NCI-H1417 (cell line): ENCODE results near the gene NEDD8.

Source experiments
- DNase-seq, 3 experiments: peaks; one replicate each; lab custom pipeline; 2025; lab: John Stamatoyannopoulos, UW

The NEDD8 gene

DNA sequence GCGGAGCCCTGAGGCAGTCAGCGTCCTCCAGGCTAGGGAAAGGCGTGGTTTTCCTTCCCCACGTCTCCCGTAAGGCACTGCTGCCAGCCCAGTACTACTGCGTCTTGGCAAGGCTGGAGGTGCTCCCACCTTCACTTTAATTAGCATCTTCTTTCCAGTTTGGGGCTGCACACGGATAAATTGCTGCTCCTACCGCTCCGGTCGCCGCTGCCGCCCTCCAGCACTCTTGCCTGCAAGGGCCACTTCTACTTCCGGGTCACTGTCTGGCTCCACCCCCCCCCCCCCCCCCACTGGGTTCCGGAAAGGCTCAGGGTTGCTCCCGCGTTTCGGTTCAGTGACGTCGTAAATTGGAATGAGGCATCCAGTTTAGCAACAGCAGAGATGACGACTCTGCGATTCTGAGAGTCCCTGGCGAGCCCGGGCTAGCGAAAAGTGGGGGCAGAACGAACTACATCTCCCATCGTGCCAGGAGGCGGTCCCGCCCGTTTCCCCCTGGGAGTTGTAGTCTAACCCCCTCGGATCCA, at the start of gene NEDD8:
Gene NEDD8 (minus strand): TSS at position 247 of the 524 bp plus-strand sequence. CDS start 100 bp downstream, at position 147.
- DNase-seq, result peak; percentile 92 to 97 (median 96)

DNA sequence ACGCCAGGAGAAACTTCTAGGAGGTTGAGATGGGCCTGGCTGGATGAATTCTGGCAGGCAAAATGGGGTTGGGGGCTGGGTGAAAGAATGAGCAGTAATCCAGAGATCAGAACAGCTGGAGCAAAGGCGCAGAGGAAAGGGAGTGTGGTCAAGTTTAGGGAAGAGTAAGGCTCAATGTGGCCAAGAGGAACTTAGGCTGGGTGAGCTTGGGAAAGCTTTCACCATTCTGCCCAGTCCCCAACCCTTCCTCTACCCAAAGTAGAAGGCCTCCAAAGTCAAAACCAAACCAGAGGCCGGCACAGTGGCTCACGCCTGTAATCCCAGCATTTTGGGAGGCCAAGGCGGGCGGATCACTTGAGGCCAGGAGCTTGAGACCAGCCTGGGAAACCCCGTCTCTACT, 49.5 kb upstream of the NEDD8 start:
- DNase-seq, result no peak

DNA sequence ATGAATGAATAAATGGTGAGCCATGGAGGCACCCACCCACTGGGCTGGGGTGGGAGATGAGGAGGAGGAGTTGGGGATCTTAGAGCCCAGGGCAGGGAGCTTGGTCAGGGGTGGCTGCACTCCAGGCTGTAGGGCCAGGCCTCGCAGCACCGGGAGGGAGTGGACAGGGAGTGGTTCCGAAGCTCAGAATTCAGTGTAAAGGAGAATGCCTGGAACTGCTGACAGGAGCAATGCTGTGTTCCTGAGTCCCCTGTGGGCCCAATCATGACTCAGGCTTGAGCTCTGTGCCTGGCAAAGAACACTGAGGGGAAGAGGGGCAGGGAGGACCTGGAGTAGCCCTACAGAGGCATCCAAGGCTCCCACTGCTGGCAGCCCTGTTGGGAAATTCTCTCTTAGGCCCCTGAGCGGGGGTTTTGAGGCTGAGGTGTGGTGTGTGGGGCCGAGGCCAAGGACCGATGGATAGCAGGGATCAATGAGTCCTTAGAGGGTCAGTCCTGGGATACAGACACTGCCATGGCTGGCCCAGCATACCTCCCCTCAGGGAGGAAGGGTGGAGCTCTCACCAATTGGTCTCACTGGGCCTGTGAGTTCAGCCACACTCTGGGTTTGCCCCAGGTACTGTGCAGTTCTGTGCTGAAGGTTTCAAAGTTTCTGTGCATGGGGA, 48.8 kb upstream of the NEDD8 start:
- no peak for DNase-seq

DNA sequence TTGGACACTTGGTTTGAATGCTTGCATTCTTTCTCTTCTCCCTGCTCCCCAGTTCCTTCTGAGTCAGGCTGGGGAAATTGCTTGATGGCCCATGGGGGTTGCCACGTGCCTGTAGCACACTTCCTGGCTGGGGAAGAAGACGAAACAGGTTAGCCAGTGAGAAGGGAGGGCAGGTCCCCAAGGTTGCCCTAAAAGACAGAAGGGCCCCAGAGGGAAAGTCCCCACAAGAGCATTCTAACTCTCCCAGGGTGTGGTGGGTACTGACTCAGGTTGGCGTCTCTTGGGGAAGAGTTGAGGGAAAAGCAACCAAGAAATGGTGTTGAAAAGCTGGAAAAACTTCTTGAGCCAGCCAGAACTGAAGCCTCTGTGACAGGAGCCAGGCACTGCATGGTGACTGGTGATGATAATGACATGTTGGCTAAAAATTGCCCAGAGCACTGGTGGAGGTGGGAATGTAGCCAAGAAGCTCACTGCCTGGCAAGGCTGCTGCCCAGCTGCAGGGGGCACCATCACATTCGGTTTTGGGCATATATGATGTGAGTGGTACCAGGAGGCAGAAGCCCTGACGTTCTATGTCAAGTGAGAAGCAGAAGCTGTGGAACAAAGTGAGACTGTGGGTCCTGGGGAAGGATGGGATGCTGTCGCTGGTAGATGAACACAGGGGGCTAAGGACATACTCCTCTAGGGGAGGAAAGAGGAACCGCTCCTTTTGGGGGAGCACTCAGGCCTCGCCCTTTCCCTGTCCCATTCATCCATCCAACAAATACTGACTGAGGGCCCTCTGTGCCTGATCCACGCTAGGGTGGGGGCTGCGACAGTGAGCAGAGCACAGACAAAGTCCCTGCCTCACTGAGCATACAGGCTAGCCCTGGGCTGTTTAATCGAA, 47.4 kb upstream of the NEDD8 start:
- peak in 1 of 3 experiments; percentile 21 for DNase-seq

GRCh38 chr14:24278424-24278823, 46.3 kb upstream of the NEDD8 start:
- DNase-seq, result no peak

- no peak for DNase-seq
Measured at GRCh38 chr14:24277606-24278321, 45.6 kb upstream of the NEDD8 start.

GRCh38 chr14:24277071-24277470, 44.9 kb upstream of the NEDD8 start:
- no peak for DNase-seq

- DNase-seq, result no peak
Measured at GRCh38 chr14:24274101-24274543, 42.0 kb upstream of the NEDD8 start.

DNA sequence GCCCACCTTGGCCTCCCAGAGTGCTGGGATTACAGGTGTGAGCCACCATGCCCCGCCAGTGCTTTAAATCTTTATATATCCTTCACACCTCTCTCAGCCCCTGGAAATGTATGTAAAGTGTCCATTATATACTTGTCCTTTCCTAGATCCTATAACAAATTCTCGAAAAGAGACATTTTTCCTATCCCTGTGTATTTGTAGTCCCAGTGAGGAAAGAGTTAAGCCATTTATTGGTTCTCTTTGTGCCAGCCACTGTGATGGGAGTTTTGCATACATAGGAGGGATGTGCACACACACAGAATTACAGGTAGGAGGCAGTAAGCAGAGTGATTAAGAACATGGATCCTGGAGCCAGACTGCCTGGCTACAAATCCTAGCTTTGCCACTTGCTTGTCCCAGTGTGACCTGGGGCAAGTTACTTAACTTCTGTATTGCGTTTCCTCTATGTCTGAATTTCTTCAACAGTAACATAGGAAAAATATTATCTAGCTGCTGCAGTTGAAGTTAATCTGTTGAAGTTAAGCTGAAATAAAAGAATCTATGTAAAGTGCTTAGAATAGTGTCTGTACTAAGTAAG, 41.3 kb upstream of the NEDD8 start:
- DNase-seq, result no peak

DNA sequence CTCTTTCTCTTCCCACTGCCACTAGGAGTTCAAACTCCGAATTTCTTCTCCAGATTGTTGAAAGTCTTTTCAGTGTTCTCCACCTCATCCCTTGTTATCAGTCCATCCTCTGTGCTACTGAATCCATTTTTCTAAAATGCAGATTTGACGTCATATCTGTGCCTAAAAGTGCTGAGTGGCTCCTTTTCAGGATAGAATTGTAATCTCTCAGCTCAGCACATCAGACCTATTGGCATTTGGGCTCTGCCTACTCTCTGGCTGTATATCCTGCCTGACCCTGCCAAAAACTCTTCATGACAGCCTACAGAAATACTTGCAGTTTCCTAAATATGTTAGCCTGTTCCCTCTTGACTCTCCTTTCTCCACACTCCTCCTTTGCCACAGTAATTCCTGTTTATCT, 40.3 kb upstream of the NEDD8 start:
- DNase-seq, result no peak

- no peak for DNase-seq
Measured at GRCh38 chr14:24271834-24272263, 39.7 kb upstream of the NEDD8 start.

DNA sequence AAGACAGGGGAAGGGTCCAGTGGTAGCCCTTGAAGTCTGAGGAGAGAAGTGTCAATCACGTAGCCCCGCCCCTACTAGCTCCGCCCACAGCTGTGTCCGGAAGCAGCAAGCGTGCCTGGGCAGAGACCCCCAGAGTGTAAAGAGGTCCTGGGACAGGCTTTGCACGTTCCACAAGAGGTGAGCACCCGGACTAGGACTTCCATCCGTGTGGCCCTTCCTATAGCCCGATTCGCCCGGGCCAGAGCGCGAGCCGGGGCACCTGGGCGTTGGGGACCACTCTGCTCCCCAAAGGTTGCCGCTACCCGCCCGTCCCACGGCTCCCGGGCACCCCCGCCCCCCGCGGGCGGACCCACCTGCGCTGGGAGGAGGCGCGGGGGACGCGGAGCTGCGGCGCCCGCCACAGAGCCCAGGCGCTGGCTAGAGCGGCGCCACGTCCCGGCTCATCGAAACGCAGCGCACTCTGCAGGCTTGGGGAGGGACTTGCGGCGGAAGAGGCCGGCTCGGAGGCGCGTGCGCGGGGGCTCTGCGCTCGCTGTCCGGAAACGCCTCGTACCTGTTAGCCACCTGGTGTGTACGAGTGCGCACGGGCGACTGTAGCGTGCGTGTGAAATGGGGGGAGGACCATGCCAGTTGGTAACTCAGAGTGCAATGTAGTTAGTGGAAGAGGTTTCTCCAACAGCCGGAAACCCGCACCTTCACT, 39.1 kb upstream of the NEDD8 start, which contains the start of gene RABGGTA:
Gene RABGGTA (minus strand): TSS at position 464 of the 700 bp plus-strand sequence. CDS start 482 bp downstream, outside the sequence.
- DNase-seq, result peak; percentile 94 to 98 (median 96)

GRCh38 chr14:24270537-24271133, 38.5 kb upstream of the NEDD8 start:
- DNase-seq, result no peak

DNA sequence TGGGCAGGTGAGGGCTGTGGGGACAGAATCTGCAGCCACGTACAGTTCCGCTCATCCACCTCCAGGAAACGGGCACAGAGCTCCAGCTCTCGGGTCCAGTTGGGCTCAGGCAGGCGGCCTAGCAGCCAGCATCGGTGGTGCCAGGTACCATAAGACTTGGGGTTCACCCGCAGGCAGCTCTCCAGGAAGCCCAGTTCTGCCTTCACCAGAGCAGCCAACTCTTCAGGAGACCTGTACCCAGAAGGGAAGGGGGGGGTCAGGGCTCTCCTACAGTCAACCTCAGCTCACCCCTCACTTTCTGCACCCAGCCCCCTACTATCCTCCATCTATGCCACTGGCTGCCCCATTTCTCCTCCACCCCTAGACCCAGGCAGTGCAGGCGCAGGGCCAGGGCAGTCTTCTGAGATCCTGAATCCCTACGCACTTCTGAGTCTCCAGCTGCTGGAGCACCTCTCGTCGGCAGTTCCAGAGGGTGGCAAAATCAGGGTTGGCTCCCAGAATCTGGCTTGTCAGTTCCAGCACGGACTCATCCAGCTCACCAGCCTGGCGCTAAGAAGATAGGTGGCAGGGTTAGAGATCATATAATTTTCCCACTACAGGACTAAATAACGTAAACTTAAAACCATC, 37.9 kb upstream of the NEDD8 start:
- no peak for DNase-seq

- no peak for DNase-seq
Measured at GRCh38 chr14:24269368-24269767, 37.2 kb upstream of the NEDD8 start.

- no peak for DNase-seq
Measured at GRCh38 chr14:24268225-24268624, 36.1 kb upstream of the NEDD8 start.

GRCh38 chr14:24267516-24267915, 35.3 kb upstream of the NEDD8 start:
- DNase-seq, result no peak

DNA sequence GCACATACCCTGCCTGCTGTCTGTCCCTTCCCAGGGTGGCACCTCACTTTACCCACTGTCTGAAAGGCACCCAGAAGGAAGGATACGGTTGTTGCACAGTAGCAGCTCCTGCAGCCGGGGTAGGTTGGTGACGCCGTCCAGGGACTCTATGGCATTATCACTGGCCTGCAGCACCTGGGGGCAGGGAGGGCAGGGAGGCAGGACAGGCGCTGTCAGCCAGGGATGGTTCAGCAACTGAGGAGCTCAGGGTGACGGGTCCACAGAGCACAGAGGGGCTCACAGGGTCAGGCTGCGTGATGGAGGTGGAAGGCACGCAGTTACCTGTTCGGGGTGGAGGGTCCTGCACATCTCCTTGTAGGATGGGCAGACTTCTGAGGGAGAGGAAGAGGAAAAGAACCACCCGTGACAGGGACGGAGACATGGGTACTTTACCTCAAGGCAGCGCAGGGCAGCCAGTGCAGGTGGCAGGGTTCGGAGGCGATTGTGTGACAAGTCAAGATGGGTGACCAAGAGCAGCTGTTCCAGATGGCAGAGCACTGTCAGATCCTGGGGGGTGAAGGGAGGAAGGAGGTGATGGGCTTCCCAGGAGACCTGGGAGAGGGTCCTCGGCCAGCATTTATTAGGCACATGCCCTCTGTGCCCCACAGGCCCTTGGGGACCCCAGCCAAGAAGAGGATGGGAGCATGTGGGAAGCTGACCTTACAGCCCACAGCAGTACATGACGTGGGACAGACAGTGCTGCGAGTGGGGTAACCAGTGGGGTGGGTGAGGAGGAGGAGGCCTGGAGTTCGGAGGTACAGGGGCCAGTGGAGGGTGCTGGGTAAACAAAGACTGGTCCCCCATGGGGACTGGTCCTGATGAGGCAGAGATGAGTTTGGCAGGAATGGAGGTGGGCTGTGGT, 34.4 kb upstream of the NEDD8 start:
- no peak for DNase-seq

DNA sequence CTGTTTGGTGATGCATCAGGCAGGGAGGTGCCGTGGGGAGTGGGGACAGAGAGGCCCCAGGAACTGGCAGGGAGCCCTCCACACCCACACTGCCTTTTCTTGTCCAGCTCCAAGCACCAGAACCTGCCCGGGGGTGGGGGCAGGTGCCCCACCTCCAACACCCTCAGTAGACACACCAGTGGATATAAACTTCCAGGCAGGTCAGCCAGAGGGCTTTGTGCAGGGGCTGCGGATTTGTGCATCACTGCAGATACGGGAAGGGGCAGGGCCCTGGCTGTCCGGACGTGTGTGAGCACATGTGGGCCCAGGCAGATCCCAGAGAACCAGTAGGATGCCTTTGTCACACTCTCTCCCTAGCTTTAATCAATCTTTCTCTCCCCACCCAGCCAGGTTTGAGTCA, 32.1 kb upstream of the NEDD8 start:
- no peak for DNase-seq
